H1 (cell line): ENCODE data around the gene RIN3. TPM values are rescaled to one million over a fixed set of nuclear protein-coding genes. Genes with fewer than 3 reads are reported as not detected.

Source experiments
- CTCF ChIA-PET: fragments of 300-600 bp; sonication (Branson Sonifier 250); formaldehyde crosslinking; loops from one replicate; lab custom pipeline; 2021; ENCODE audit not compliant: partially characterized antibody; lab: Charles Lee
- POLR2A ChIA-PET: fragments of 300-600 bp; sonication (Branson Sonifier 250); formaldehyde crosslinking; loops from one replicate; lab custom pipeline; 2021; ENCODE audit warnings: inconsistent platforms; ENCODE audit not compliant: partially characterized antibody; lab: Charles Lee
- DNase-seq, 2 experiments: peaks; one replicate each; pipeline versions ENCODE4 v3.0.0 to v3.0.0-alpha.2; 2010 to 2022; ENCODE audit warnings: low spot score in 2 of 2, low read depth in 1 of 2, mixed read lengths in 1 of 2
- FAIRE-seq: peaks from 2 replicates; lab custom pipeline; 2011; peaks lifted over from hg19 to GRCh38; lab: Jason Lieb, UNC
- H2AFZ ChIP-seq: 2 replicates; pipeline ENCODE4 v1.8.1; 2012; ENCODE audit warnings: low read length, inconsistent platforms
- H2AK5ac ChIP-seq: 2 replicates; pipeline ENCODE4 v1.6.1; 2013; ENCODE audit warnings: low read depth, low read length
- H2BK120ac ChIP-seq: replicated peaks from 2 replicates; pipeline ENCODE3; 2013; ENCODE audit warnings: low read depth, low read length, inconsistent platforms
- H2BK12ac ChIP-seq: 2 replicates; pipeline ENCODE4 v1.6.1; 2013; ENCODE audit warnings: low read depth, low read length
- H2BK15ac ChIP-seq: 2 replicates; pipeline ENCODE4 v1.6.1; 2013; ENCODE audit warnings: low read length
- H2BK20ac ChIP-seq: 2 replicates; pipeline ENCODE4 v1.6.1; 2013; ENCODE audit warnings: low read length
- H2BK5ac ChIP-seq: 2 replicates; pipeline ENCODE4 v1.6.1; 2013; ENCODE audit warnings: low read depth, low read length
- H3K14ac ChIP-seq: 2 replicates; pipeline ENCODE4 v1.6.1; 2013; ENCODE audit warnings: inconsistent platforms; ENCODE audit not compliant: insufficient read length
- H3K18ac ChIP-seq: 2 replicates; pipeline ENCODE4 v1.6.1; 2013; ENCODE audit warnings: low read length; ENCODE audit errors: extremely low read depth
- H3K23ac ChIP-seq: 2 replicates; pipeline ENCODE4 v1.6.1; 2013; ENCODE audit warnings: inconsistent platforms; ENCODE audit not compliant: insufficient read length
- H3K23me2 ChIP-seq: 2 replicates; pipeline ENCODE4 v1.6.1; 2013; ENCODE audit warnings: low read depth, low read length
- H3K27ac ChIP-seq: 2 replicates; pipeline ENCODE4 v1.6.1; 2011; ENCODE audit warnings: low read depth, low read length, inconsistent platforms
- H3K27me3 ChIP-seq, 4 experiments: replicated peaks in 1 of 4; 1 replicate in 1 of 4; 2 replicates in 3 of 4; pipeline versions ENCODE4 v1.6.1 to v1.8.1; 2011 to 2013; ENCODE audit warnings: low read length in 3 of 4, mild to moderate bottlenecking in 3 of 4, inconsistent platforms in 2 of 4, mixed read lengths in 2 of 4, moderate library complexity in 1 of 4; ENCODE audit not compliant: control insufficient read depth in 3 of 4, insufficient read depth in 3 of 4; ENCODE audit errors: extremely low read depth in 1 of 4
- H3K36me3 ChIP-seq, 4 experiments: 2 replicates each; pipeline versions ENCODE4 v1.6.1 to v1.8.1; 2011 to 2013; ENCODE audit warnings: mild to moderate bottlenecking in 4 of 4, low read length in 3 of 4, moderate library complexity in 2 of 4, control low read depth in 1 of 4, inconsistent platforms in 1 of 4; ENCODE audit not compliant: insufficient read depth in 4 of 4, control insufficient read depth in 2 of 4
- H3K4ac ChIP-seq: replicated peaks from 2 replicates; pipeline ENCODE3; 2013; ENCODE audit warnings: low read length, low read depth, mixed read lengths, inconsistent platforms; ENCODE audit not compliant: insufficient read length
- H3K4me1 ChIP-seq, 4 experiments: replicated peaks in 1 of 4; 1 replicate in 1 of 4; 2 replicates in 3 of 4; pipeline versions ENCODE4 v1.6.1 to v1.8.1; 2011 to 2013; ENCODE audit warnings: low read length in 3 of 4, inconsistent platforms in 2 of 4, mixed read lengths in 1 of 4; ENCODE audit not compliant: insufficient read depth in 4 of 4, control insufficient read depth in 3 of 4
- H3K4me2 ChIP-seq, 2 experiments: 2 replicates each; pipeline versions ENCODE4 v1.6.1 to v1.8.1; 2011 to 2013; ENCODE audit warnings: low read depth in 2 of 2, low read length in 2 of 2, control low read depth in 1 of 2, inconsistent platforms in 1 of 2, mild to moderate bottlenecking in 1 of 2; ENCODE audit not compliant: insufficient read depth in 1 of 2
- H3K4me3 ChIP-seq, 4 experiments: fragments of 200-600, 300-600 bp in 1 of 4; sonication (generic), shearing (Covaris generic), sonication (Bioruptor Twin) in 1 of 4; 2 replicates each; pipeline versions ENCODE4 v1.5.1 to v1.8.1; 2011 to 2016; ENCODE audit warnings: low read length in 4 of 4, low read depth in 3 of 4, control low read depth in 2 of 4, inconsistent platforms in 2 of 4, mild to moderate bottlenecking in 2 of 4, mixed read lengths in 1 of 4, moderate library complexity in 1 of 4; ENCODE audit not compliant: insufficient read depth in 2 of 4; ENCODE audit errors: extremely low read depth in 1 of 4
- H3K56ac ChIP-seq: replicated peaks from 2 replicates; pipeline ENCODE3; 2013; ENCODE audit warnings: low read depth, mild to moderate bottlenecking, mixed read lengths, low read length, inconsistent platforms; ENCODE audit not compliant: insufficient read length
- H3K79me1 ChIP-seq: 2 replicates; pipeline ENCODE4 v1.6.1; 2013; ENCODE audit warnings: low read depth, low read length, control low read depth
- H3K79me2 ChIP-seq, 2 experiments: 2 replicates each; pipeline versions ENCODE4 v1.6.1 to v1.8.1; 2012 to 2013; ENCODE audit warnings: low read length in 2 of 2, mild to moderate bottlenecking in 2 of 2, inconsistent platforms in 1 of 2; ENCODE audit not compliant: insufficient read depth in 2 of 2, control insufficient read depth in 1 of 2
- H3K9ac ChIP-seq, 4 experiments: replicated peaks in 1 of 4; 1 replicate in 1 of 4; 2 replicates in 3 of 4; pipeline versions ENCODE4 v1.6.1 to v1.8.1; 2011 to 2013; ENCODE audit warnings: low read depth in 3 of 4, low read length in 3 of 4, control low read depth in 2 of 4, mild to moderate bottlenecking in 2 of 4, moderate library complexity in 2 of 4, inconsistent platforms in 1 of 4; ENCODE audit errors: extremely low read depth in 1 of 4
- H3K9me3 ChIP-seq, 2 experiments: 2 replicates each; pipeline versions ENCODE4 v1.6.1 to v1.8.1; 2012 to 2013; ENCODE audit warnings: mild to moderate bottlenecking in 2 of 2, moderate library complexity in 2 of 2, control low read depth in 1 of 2, inconsistent platforms in 1 of 2, low read depth in 1 of 2, low read length in 1 of 2, mixed read lengths in 1 of 2; ENCODE audit not compliant: insufficient read depth in 2 of 2
- H4K20me1 ChIP-seq, 2 experiments: replicated peaks in 1 of 2; 2 replicates each; pipeline versions ENCODE3 to v1.8.1; 2011 to 2013; ENCODE audit warnings: inconsistent platforms in 2 of 2, low read length in 2 of 2, mild to moderate bottlenecking in 1 of 2; ENCODE audit not compliant: insufficient read depth in 2 of 2, control insufficient read depth in 1 of 2
- H4K5ac ChIP-seq: 2 replicates; pipeline ENCODE4 v1.6.1; 2013; ENCODE audit warnings: low read length, low read depth, mixed read lengths, inconsistent platforms; ENCODE audit not compliant: insufficient read length
- H4K8ac ChIP-seq: 2 replicates; pipeline ENCODE4 v1.8.0; 2013; ENCODE audit warnings: mild to moderate bottlenecking, moderate library complexity, low read length, inconsistent platforms; ENCODE audit not compliant: insufficient read depth; ENCODE audit errors: extremely low read depth
- H4K91ac ChIP-seq: replicated peaks from 2 replicates; pipeline ENCODE3; 2013; ENCODE audit warnings: low read length, mixed read lengths, inconsistent platforms; ENCODE audit not compliant: insufficient read length
- CBX8 ChIP-seq: fragments of 300-800, 300-1000 bp; sonication (generic); IDR thresholded peaks from 2 replicates; pipeline ENCODE4 v1.7.1; 2016; ENCODE audit warnings: low read depth, low read length, borderline replicate concordance
- CTBP2 ChIP-seq: IDR thresholded peaks from 2 replicates; pipeline ENCODE4 v1.7.0; 2011; ENCODE audit warnings: borderline replicate concordance, mild to moderate bottlenecking, moderate library complexity, mixed read lengths, low read length; ENCODE audit not compliant: insufficient read depth, insufficient read length
- EZH2 ChIP-seq: fragments of 200-600 bp; sonication (generic); IDR thresholded peaks from 2 replicates; pipeline ENCODE4 v1.7.1; 2012; ENCODE audit warnings: low read depth, mild to moderate bottlenecking, moderate library complexity, low read length, inconsistent platforms; ENCODE audit not compliant: severe bottlenecking
- GTF2F1 ChIP-seq: IDR thresholded peaks from 2 replicates; pipeline ENCODE4 v1.6.1; 2012; ENCODE audit warnings: low read depth, low read length, improper control_type of control experiment, borderline replicate concordance
- HDAC2 ChIP-seq, 2 experiments: fragments of 300-600 bp in 1 of 2; sonication (generic) in 1 of 2; IDR thresholded peaks; 2 replicates each; pipeline ENCODE4 v1.6.1; 2011 to 2012; ENCODE audit warnings: low read depth in 2 of 2, low read length in 2 of 2, mild to moderate bottlenecking in 2 of 2, moderate library complexity in 2 of 2, borderline replicate concordance in 1 of 2, inconsistent platforms in 1 of 2
- KDM1A ChIP-seq: fragments of 200-600, 300-600 bp; sonication (generic); IDR thresholded peaks from 2 replicates; pipeline ENCODE4 v1.7.1; 2016; ENCODE audit warnings: mild to moderate bottlenecking, low read length, borderline replicate concordance
- MAX ChIP-seq: IDR thresholded peaks from 2 replicates; pipeline ENCODE4 v1.6.1; 2012; ENCODE audit warnings: inconsistent platforms
- NRF1 ChIP-seq: IDR thresholded peaks from 2 replicates; pipeline ENCODE4 v1.6.1; 2011; ENCODE audit warnings: mild to moderate bottlenecking, low read depth, low read length, improper control_type of control experiment
- RXRA ChIP-seq: IDR thresholded peaks from 2 replicates; pipeline ENCODE4 v1.6.1; 2011; ENCODE audit warnings: low read depth, mild to moderate bottlenecking, low read length, moderate library complexity; ENCODE audit not compliant: insufficient read depth
- SIN3A ChIP-seq, 2 experiments: IDR thresholded peaks in 1 of 2; conservative IDR thresholded peaks in 1 of 2; 2 replicates each; pipeline ENCODE4 v1.6.1; 2011 to 2012; ENCODE audit warnings: low read length in 2 of 2, improper control_type of control experiment in 1 of 2, low read depth in 1 of 2, mild to moderate bottlenecking in 1 of 2
- TBP ChIP-seq: IDR thresholded peaks from 2 replicates; pipeline ENCODE4 v1.6.1; 2011; ENCODE audit warnings: low read depth, low read length, improper control_type of control experiment
- TEAD4 ChIP-seq: IDR thresholded peaks from 2 replicates; pipeline ENCODE4 v1.6.1; 2012; ENCODE audit warnings: low read depth, low read length, inconsistent platforms, mixed read lengths
- WGBS, 2 experiments: shearing (Covaris generic) in 1 of 2; methylation state at CpG; one replicate each; pipeline versions ENCODE4 v1.1.6 to v1.1.7; 2013 to 2015; ENCODE audit warnings: low lambda C conversion rate in 2 of 2, mixed read lengths in 2 of 2, inconsistent platforms in 1 of 2, low coverage in 1 of 2, missing lambda C conversion rate in 1 of 2; ENCODE audit not compliant: insufficient replicate concordance in 2 of 2, insufficient coverage in 1 of 2, insufficient read length in 1 of 2; ENCODE audit errors: extremely low coverage in 1 of 2, missing lambda C conversion rate in 1 of 2; 5-methylcytosine and 5-hydroxymethylcytosine counted together
- polyA plus RNA-seq, 7 experiments: library from polyadenylated mRNA; depleted of rRNA in 3 of 7; stranded (reverse) in 5 of 7; unstranded in 2 of 7; fragments of >200 nt in 5 of 7; fragments of 200-250 nt in 2 of 7; gene quantifications; 1 replicate in 5 of 7; 2 replicates in 1 of 7; 4 replicates in 1 of 7; pipeline versions ENCODE4 v1.2.1 to v1.2.3, GENCODE V29; 2011 to 2013; ENCODE audit warnings: missing spikeins in 2 of 7, mixed read lengths in 2 of 7
- total RNA-seq: library from RNA; stranded (reverse); fragmentation: NEBNext Ultra II Directional; extraction: Animal tissue kit (Norgen Biotek cat#: 25700); gene quantifications from 2 replicates; pipeline ENCODE4 v1.2.1, GENCODE V29; 2021

RIN3 gene
- total and polyA plus RNA-seq, 2 of the 8 experiments (the other 6 are each of a cell fraction or from before 2014, with no cell fraction given) = 0.59 to 1.5 TPM

GRCh38 chr14:92516966-92517506 is 3.5 kb downstream of the RIN3 start:
- POLR2A ChIA-PET = no interaction called here
- H3K27ac ChIP-seq = no peak overlapping the region
- H2BK5ac ChIP-seq = no peak overlapping the region
- H2BK12ac ChIP-seq = no peak overlapping the region
- peaks cover 18% of the 10 kb centered on the region; the same call in 1 of the 2 replicates for H3K23me2 ChIP-seq
- H3K18ac ChIP-seq = no peak overlapping the region
- H3K14ac ChIP-seq = no peak overlapping the region
- no peaks in the 10 kb centered on the region for H3K79me1 ChIP-seq
- H3K56ac ChIP-seq = no peak overlapping the region
- H3K36me3 ChIP-seq = no peaks in the 10 kb centered on the region
- H4K91ac ChIP-seq = no peak overlapping the region
- H3K4me2 ChIP-seq = no peak overlapping the region
- no peak overlapping the region for H4K5ac ChIP-seq
- no peak overlapping the region for H3K23ac ChIP-seq
- H4K20me1 ChIP-seq = no peaks in the 10 kb centered on the region
- no peak overlapping the region for H2BK20ac ChIP-seq
- 0 out of 7 replicates have a peak, but pooled peaks cover 0 to 5% (median under 1%) of the 10 kb centered on the region in 4 experiments for H3K4me1 ChIP-seq
- H4K8ac ChIP-seq = no peak overlapping the region
- WGBS, 2 experiments = 80% methylated on average over 5 of the region's 5 CpGs; no CpG with 5 or more reads in 1 of the 2 experiments
- no peak overlapping the region for H2AFZ ChIP-seq
- H2BK15ac ChIP-seq = no peak overlapping the region
- no peaks in the 10 kb centered on the region for H3K9me3 ChIP-seq
- CTCF ChIA-PET = interaction anchor here (0.8 to 2.0 kb wide), 2 partner anchors 96 to 174 kb away, joined by 3 to 4 read pairs; no protein-coding TSS in a partner anchor
- no peak overlapping the region for H2AK5ac ChIP-seq
- FAIRE-seq (no peak), DNase-seq (no peak)
- H3K9ac ChIP-seq = no peak overlapping the region
- no peaks in the 10 kb centered on the region for H3K79me2 ChIP-seq
- no peak overlapping the region for H3K4ac ChIP-seq
- H3K4me3 ChIP-seq = no peak overlapping the region
- no peak overlapping the region for H2BK120ac ChIP-seq
- peaks cover 12 to 43% (median 28%) of the 10 kb centered on the region in 4 experiments for H3K27me3 ChIP-seq
- TF ChIP-seq TBP (no peak), MAX (no peak), SIN3A (conservative IDR thresholded peaks at IDR 0.05 in 1 of 2, IDR thresholded peaks at IDR 0.05 in 1 of 2; ENCODE audit: low read depth in 1 of 2, low read length in 2 of 2) (no peak), HDAC2 (IDR thresholded peaks at IDR 0.05; ENCODE audit: borderline replicate concordance in 1 of 2, low read depth in 2 of 2, low read length in 2 of 2) (no peak), NRF1 (no peak), CTBP2 (no peak), KDM1A (no peak), EZH2 (no peak), TEAD4 (no peak), RXRA (no peak), CBX8 (no peak), GTF2F1 (no peak)
